Aorta (tissue), 5 donors: ENCODE data around the gene THEM5. TPM values are rescaled to one million over a fixed set of nuclear protein-coding genes. Genes with fewer than 3 reads are reported as not detected.

Source experiments
- ATAC-seq: fragments of 200-7000 bp; cut with Tn5 transposase; one replicate; pipeline ENCODE4 v1.9.1; 2022; ENCODE audit warnings: moderate library complexity; ENCODE audit not compliant: low FRiP score
- DNase-seq, 2 donors: peaks; one replicate each; pipeline ENCODE4 v3.0.0-alpha.2; 2020
- H3K27ac ChIP-seq, 2 donors: one replicate each; pipeline ENCODE4 v1.5.1; 2013; ENCODE audit warnings: low read length in 2 of 2, mild to moderate bottlenecking in 2 of 2, moderate library complexity in 2 of 2, control low read depth in 1 of 2, inconsistent platforms in 1 of 2, low read depth in 1 of 2
- H3K27me3 ChIP-seq, 2 donors: one replicate each; pipeline ENCODE4 v1.6.1; 2013; ENCODE audit warnings: control low read depth in 1 of 2, low read length in 1 of 2, mild to moderate bottlenecking in 1 of 2, moderate library complexity in 1 of 2; ENCODE audit not compliant: insufficient read depth in 2 of 2, control insufficient read depth in 1 of 2
- H3K36me3 ChIP-seq, 2 donors: one replicate each; pipeline ENCODE4 v1.6.1; 2013; ENCODE audit warnings: control low read depth in 1 of 2, low read length in 1 of 2, mild to moderate bottlenecking in 1 of 2; ENCODE audit not compliant: insufficient read depth in 2 of 2, control insufficient read depth in 1 of 2
- H3K4me1 ChIP-seq, 2 donors: one replicate each; pipeline ENCODE4 v1.6.1; 2013; ENCODE audit warnings: low read length in 2 of 2, control low read depth in 1 of 2, mild to moderate bottlenecking in 1 of 2, moderate library complexity in 1 of 2; ENCODE audit not compliant: insufficient read depth in 2 of 2, control insufficient read depth in 1 of 2
- H3K4me3 ChIP-seq, 2 donors: one replicate each; pipeline ENCODE4 v1.5.1; 2013; ENCODE audit warnings: low read length in 2 of 2, control low read depth in 1 of 2, mild to moderate bottlenecking in 1 of 2
- H3K9me3 ChIP-seq: one replicate; pipeline ENCODE4 v1.6.1; 2013; ENCODE audit warnings: mild to moderate bottlenecking, low read length; ENCODE audit not compliant: control insufficient read depth
- WGBS, 2 donors: extraction: QIAGEN DNeasy Blood & Tissue Kit; methylation state at CpG; one replicate each; pipeline ENCODE4 v1.1.7; 2013; 5-methylcytosine and 5-hydroxymethylcytosine counted together
- intact Hi-C, 2 donors: fragments of 100-400 bp; cut with DNase I; formaldehyde crosslinking; loops; one replicate each; pipeline versions ENCODE4 v1.14.2 to v1.15.0; 2022
- polyA plus RNA-seq, 2 donors: library from polyadenylated mRNA; stranded (reverse); fragments of 200-250 nt; gene quantifications; one replicate each; pipeline ENCODE4 v1.2.3, GENCODE V29; 2013
- total RNA-seq, 2 donors: library from RNA; stranded (reverse); fragmentation: NEBNext Ultra II Directional; extraction: Animal tissue kit (Norgen Biotek cat#: 25700); gene quantifications; one replicate each; pipeline ENCODE4 v1.2.1, GENCODE V29; 2021
- donor health status: healthy with polysubstance abuse.
- donor health status: Bipolar disorder and iron deficiency.
- donor health status: DM: no; HTN: no; CAD: no.
- donor health status: DM: no; HTN: no; CAD: no.
- donor health status: DM: yes; HTN: yes; CAD: no.

THEM5 gene
- total and polyA plus RNA-seq, 4 donors, result not detected

DNA sequence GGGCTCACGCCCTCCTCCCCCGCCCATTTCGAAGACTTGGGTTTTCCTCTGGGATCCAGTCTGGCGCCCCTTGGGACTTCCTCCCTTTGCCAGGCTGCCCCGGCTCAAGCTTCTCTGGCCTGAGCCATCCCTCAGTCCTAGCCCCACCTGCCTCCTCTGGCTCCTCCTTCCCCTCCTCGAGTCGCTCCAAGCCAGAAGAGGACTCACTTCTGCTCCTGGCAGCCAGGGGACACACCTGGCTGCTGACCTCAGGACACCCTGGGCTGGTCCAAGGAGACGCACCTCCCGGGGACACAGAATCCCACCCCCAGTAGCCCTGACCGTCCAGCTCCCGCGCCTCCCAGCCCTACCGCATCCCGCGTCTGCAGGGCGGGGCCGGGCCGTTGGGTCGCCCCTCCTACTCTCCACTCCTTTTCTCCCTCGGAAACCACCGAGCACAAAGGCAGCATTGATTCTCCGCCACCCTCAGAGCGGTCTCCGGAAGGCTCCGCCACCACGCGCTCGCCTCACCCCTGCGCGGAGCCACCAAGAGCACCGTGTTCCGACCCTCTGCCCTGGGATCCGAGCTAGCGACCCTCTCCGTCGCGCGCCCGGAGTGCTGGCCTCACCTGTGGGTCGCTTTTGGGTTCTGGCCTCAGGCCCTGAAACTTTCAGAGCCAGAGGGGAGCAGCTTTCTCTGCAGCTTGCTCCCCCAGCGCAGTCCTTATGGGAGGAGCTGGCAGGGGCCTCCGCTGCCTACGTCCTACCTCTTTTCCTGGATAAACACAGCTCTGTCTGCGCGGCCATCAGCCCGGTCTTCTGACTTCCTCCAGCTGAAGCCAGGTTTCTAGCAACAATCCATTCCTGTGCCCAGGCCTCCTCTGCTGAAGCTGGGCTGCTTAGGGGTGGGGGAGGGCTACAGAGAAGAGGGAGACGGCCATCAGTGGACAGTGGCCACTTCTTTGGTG is 13.8 kb downstream of the THEM5 start, which contains the start of gene C2CD4D:
Gene C2CD4D, minus strand, starts transcription at position 364 of the 947 bp plus-strand sequence. CDS start 831 bp downstream, outside the sequence.
- no peaks in the 10 kb centered on the region for H3K36me3 ChIP-seq
- 5 to 8% methylated on average over 43 to 47 of the region's 47 CpGs for WGBS, 2 donors
- H3K27ac ChIP-seq, result no peak within 1 kb of the TSS
- peak within 1 kb of the TSS; percentile 11 to 41 for H3K4me3 ChIP-seq
- no peaks in the 10 kb centered on the region for H3K4me1 ChIP-seq
- H3K27me3 ChIP-seq, result no peaks in the 10 kb centered on the region
- ATAC-seq, result peak; percentile 56
- intact Hi-C loops, result no loop called here
- DNase-seq, result peak in 1 of 2 donors; percentile 50
- no peaks in the 10 kb centered on the region for H3K9me3 ChIP-seq

DNA sequence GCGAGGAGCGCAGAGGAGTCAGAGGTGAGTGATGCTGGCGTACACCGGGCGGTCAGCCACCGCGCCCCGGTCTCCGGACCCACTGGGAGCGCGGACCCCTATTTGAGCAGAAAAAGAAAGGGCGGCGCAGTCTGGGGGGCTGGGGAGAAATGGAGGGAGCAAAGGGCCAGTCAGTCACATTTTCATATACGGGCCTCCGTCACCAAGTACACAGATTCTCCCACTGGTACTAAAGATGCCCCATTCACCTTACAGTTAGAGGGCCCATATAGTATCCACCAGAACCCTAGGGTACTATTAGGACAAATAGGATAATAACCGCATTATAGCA is 14.5 kb downstream of the THEM5 start:
- WGBS, 2 donors, result 7 to 13% methylated on average over 16 of the region's 16 CpGs
- no peaks in the 10 kb centered on the region for H3K4me1 ChIP-seq
- H3K27me3 ChIP-seq, result no peaks in the 10 kb centered on the region
- H3K4me3 ChIP-seq, result no peak overlapping the region
- no peaks in the 10 kb centered on the region for H3K9me3 ChIP-seq
- no peak overlapping the region for H3K27ac ChIP-seq
- intact Hi-C loops, result no loop called here
- no peaks in the 10 kb centered on the region for H3K36me3 ChIP-seq
- DNase-seq (no peak), ATAC-seq (peak; percentile 13)

DNA sequence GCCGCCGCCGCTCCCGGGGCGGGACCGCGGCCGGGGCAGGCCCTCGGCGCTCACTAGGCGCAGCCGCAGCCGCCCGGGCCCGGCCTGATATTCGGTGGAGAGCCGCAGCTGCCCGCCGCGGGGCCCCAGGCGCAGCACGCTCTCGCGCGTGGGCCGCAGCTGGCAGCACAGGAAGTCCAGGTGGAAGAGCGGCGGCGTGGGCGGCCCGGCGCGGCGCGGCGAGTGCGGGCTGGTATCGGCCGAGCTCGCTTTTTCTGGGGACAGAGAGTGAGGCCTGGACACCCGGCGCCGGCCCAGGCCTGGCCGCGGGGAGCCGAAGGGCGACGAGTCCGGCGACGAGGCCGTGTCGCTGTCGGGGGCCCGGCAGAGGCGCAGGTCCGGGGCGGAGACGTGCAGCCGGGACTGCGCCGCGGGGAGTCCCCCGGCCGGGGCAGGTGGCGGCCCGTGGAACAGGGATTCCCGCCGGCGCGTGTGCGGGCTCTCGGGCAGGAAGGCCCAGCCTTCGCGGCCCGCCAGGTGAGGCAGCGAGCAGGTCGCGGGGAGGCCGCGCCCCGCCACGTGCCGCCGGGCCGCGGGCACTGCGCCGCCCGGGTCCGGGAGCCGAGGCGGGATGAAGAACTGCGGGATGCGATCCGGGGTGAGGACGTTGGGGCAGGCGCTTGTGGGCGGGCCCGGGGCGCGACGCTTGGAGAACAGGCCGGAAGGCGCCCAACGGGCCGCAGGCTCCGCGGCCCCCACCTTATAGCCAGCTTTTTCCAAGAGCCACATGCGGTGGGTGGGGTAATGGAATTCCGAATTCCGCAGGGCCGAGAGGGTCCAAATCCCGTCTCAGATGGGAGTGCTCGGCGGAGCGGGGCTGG is 15.1 kb downstream of the THEM5 start:
- ATAC-seq, result peak; percentile 27

DNA sequence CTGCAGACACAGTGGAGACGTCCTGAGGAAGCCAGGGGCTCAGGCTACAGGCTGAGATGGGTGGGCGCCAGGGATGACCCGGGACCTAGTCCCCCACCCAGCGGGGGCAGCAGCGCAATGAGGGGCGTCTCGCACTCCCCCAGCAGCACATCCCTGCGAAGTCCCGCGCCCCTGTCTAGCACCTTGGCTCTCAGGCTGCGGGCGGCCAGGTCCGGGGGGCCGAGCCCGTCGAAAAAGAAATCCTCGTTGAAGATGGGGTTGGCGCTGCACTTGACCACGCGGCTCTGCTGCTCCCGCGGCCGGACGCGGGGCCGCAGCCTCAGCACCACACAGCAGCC is 15.7 kb downstream of the THEM5 start:
- ATAC-seq (peak; percentile 2), DNase-seq (no peak)
- WGBS, 2 donors, result 4 to 5% methylated on average over 21 to 26 of the region's 26 CpGs
- Histone ChIP-seq H3K4me1 (no peaks in the 10 kb centered on the region), H3K36me3 (no peaks in the 10 kb centered on the region), H3K9me3 (no peaks in the 10 kb centered on the region), H3K27ac (no peak overlapping the region), H3K4me3 (peak overlapping the region; percentile 41 to 42), H3K27me3 (no peaks in the 10 kb centered on the region)
- intact Hi-C loops, result no loop called here

More for the DNA sequence above, 15.1 kb downstream of the THEM5 start:
- H3K9me3 ChIP-seq, result no peaks in the 10 kb centered on the region
- H3K36me3 ChIP-seq, result no peaks in the 10 kb centered on the region
- peak overlapping the region; percentile 41 to 42 for H3K4me3 ChIP-seq
- 1 to 3% methylated on average over 94 to 117 of the region's 117 CpGs for WGBS, 2 donors
- H3K4me1 ChIP-seq, result no peaks in the 10 kb centered on the region
- H3K27ac ChIP-seq, result no peak overlapping the region
- H3K27me3 ChIP-seq, result no peaks in the 10 kb centered on the region
- intact Hi-C loops, result no loop called here
- no peak for DNase-seq

DNA sequence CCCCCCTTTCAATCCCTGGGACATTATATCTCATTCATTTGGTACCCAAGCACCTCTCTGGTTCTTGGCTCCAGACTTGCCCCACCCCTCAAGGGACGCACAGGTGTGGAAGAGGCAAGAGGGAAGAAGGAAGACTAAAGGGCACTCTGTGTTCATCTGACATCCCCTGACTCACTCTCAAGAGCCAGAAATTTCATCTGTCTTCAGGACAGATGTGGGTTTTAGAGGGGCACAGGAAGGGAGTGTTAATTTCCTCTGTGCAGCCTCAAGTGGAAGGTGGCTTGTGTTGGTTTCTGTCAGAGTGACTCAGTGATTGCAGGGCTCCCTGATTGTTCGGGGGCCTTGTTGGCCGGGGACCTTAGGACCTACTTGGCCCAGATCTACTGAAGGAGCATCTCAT is 16.3 kb downstream of the THEM5 start:
- Histone ChIP-seq H3K36me3 (no peaks in the 10 kb centered on the region), H3K27ac (no peak overlapping the region), H3K4me3 (no peak overlapping the region), H3K4me1 (no peaks in the 10 kb centered on the region), H3K9me3 (no peaks in the 10 kb centered on the region), H3K27me3 (no peaks in the 10 kb centered on the region)
- ATAC-seq, result no peak
- no peak for DNase-seq
- intact Hi-C loops, result no loop called here
- WGBS, 2 donors, result 64 to 68% methylated on average over 3 of the region's 3 CpGs

DNA sequence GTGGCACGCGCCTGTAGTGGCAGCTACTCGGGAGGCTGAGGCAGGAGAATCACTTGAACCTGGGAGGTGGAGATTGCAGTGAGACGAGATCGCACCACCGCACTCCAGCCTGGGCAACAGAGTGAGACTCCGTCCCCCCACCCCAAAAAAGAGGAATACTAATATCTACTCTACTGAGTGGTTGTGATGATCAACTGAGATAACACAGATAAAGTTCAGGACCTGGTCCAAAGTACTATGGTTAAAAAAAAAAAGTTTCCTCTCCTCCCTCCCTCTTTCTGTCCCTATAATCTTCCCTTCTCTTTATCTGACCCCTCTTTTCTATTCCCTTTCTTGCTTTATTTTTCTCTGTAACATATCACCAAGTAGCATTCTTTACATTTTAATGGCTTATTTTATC is 17.9 kb downstream of the THEM5 start:
- no peak overlapping the region for H3K27ac ChIP-seq
- intact Hi-C loops, result no loop called here
- no peaks in the 10 kb centered on the region for H3K36me3 ChIP-seq
- DNase-seq (no peak), ATAC-seq (no peak)
- 94 to 97% methylated on average over 7 of the region's 7 CpGs for WGBS, 2 donors
- H3K4me1 ChIP-seq, result no peaks in the 10 kb centered on the region
- H3K4me3 ChIP-seq, result no peak overlapping the region
- H3K9me3 ChIP-seq, result no peaks in the 10 kb centered on the region
- no peaks in the 10 kb centered on the region for H3K27me3 ChIP-seq

DNA sequence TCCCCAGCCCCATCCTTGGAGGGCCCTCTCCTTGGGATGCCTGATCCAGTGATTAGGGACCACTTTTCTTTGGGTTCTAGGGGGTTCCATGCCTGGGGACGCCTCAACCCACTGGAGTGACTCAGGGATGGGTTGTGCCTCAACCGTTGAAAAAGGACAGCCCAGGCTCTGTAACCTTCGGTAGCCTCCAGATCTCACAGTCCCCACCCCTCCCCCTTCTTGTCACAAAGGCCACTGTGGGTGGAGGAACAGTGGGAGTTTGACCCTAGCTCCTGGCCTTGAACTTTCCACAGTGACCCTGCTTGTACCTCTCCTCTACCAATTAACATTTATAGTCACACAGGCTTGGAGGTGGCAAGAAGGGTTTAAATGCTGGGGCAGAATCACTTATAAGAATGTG is 19.3 kb downstream of the THEM5 start:
- 64 to 72% methylated on average over 3 of the region's 3 CpGs for WGBS, 2 donors
- no peak for DNase-seq
- H3K36me3 ChIP-seq, result no peaks in the 10 kb centered on the region
- no peaks in the 10 kb centered on the region for H3K4me1 ChIP-seq
- intact Hi-C loops, result no loop called here
- ATAC-seq, result no peak
- no peak overlapping the region for H3K27ac ChIP-seq
- H3K4me3 ChIP-seq, result no peak overlapping the region
- no peaks in the 10 kb centered on the region for H3K9me3 ChIP-seq
- H3K27me3 ChIP-seq, result no peaks in the 10 kb centered on the region

DNA sequence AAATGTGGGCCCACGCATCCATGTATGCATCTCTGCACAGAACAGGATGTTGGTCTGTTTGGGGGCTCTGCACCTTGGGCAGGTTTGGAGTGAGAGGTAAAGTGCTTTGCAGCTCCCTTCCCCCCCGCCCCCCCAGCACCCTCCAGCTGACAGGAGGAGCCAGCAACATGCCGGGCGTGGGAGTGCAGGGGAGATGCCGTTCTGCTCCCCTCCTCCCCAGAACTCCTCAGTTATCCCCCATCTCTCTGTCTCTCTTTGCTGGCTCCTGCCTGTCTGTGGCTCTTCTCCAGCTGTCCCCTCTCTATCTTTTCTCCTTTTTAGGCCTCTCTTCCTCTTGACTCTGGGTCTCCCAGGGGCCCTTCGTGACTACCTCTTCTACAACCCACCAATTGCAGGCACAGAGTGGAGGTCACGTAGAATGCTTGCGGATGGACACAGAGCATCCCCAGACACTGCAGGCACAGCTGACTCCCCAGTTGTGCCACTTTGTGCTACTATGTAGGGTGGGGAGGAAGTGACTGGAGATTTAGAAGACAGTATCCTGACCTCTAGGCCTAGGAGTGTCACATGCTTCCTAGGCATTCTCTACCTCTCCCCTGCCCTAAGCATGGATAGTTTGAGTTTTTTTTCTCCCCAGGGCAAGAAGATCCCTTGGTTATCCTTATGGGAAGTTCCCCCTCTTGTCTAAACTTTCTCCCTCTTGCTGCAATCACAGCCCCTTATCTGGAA is 20.2 kb downstream of the THEM5 start:
- Histone ChIP-seq H3K27me3 (no peaks in the 10 kb centered on the region), H3K27ac (no peak overlapping the region), H3K4me3 (no peak overlapping the region), H3K36me3 (no peaks in the 10 kb centered on the region), H3K9me3 (no peaks in the 10 kb centered on the region), H3K4me1 (no peaks in the 10 kb centered on the region)
- WGBS, 2 donors, result 81 to 89% methylated on average over 8 of the region's 8 CpGs
- ATAC-seq (no peak), DNase-seq (no peak)
- intact Hi-C loops, result no loop called here
